Ovary (tissue), 9 donors: ENCODE data around the gene GRIA4. TPM values are rescaled to one million over a fixed set of nuclear protein-coding genes. Genes with fewer than 3 reads are reported as not detected.

ENCODE experiments used
- DNase-seq, 5 donors: peaks; one replicate each; pipeline ENCODE4 v3.0.0-alpha.2; 2019 to 2020
- H3K27ac ChIP-seq, 2 donors: fragments of 200-600 bp; one replicate each; pipeline versions ENCODE4 v1.5.1 to v1.8.0; 2019 to 2022
- H3K27me3 ChIP-seq: fragments of 200-600 bp; one replicate; pipeline ENCODE4 v1.8.0; 2022
- H3K36me3 ChIP-seq: fragments of 200-600 bp; sonication (generic); one replicate; pipeline ENCODE4 v1.5.1; 2019
- H3K4me1 ChIP-seq: one replicate; pipeline ENCODE4 v1.8.1; 2013; ENCODE audit warnings: mild to moderate bottlenecking, moderate library complexity; ENCODE audit not compliant: insufficient read depth
- H3K4me3 ChIP-seq: fragments of 200-600 bp; sonication (generic); one replicate; pipeline ENCODE4 v1.5.1; 2017
- H3K9me3 ChIP-seq, 2 donors: fragments of 200-600 bp in 1 of 2; sonication (generic) in 1 of 2; one replicate each; pipeline versions ENCODE4 v1.5.1 to v1.8.1; 2013 to 2019; ENCODE audit warnings: mild to moderate bottlenecking in 1 of 2, moderate library complexity in 1 of 2
- EP300 ChIP-seq: sonication (generic); formaldehyde crosslinking; IDR thresholded peaks from one replicate; pipeline ENCODE4 v1.6.1; 2017; ENCODE audit warnings: antibody characterized with exemption
- POLR2A ChIP-seq: fragments of 450-650 bp; IDR thresholded peaks from one replicate; pipeline ENCODE4 v1.6.1; 2017; ENCODE audit warnings: antibody characterized with exemption, mild to moderate bottlenecking, moderate library complexity
- WGBS, 3 donors: extraction: QIAGEN DNeasy Blood & Tissue Kit in 1 of 3; methylation state at CpG; one replicate each; pipeline versions ENCODE4 v1.1.5 to v1.1.7; 2013 to 2017; 5-methylcytosine and 5-hydroxymethylcytosine counted together
- intact Hi-C, 4 donors: fragments of 100-400 bp; cut with DNase I; formaldehyde crosslinking; loops; one replicate each; pipeline versions ENCODE4 v1.11.0 to v1.15.1; 2022 to 2023
- polyA plus RNA-seq, 2 donors: library from polyadenylated mRNA; stranded (reverse); fragments of 200-250 nt in 1 of 2; fragments of 350-450 nt in 1 of 2; fragmentation: Illumina TruSeq in 1 of 2; extraction: RNeasy Lipid Tissue Mini Kit (QIAGEN cat#74804) in 1 of 2; gene quantifications; one replicate each; pipeline ENCODE4 v1.2.3, GENCODE V29; 2013 to 2014
- total RNA-seq, 7 donors: library from RNA; depleted of rRNA in 2 of 7; stranded (reverse); fragments of >200 nt in 2 of 7; fragmentation: NEBNext Ultra II Directional in 3 of 7; extraction: Animal tissue kit (Norgen Biotek cat#: 25700) in 3 of 7; gene quantifications; one replicate each; pipeline versions ENCODE4 v1.1.0 to v1.2.4, GENCODE V29; 2016 to 2023
- TF ChIP-seq, protein P1 (sequence below), 3 donors: fragments of 450-650 bp in 2 of 3; fragments of 200-600 bp in 1 of 3; IDR thresholded peaks; one replicate each; pipeline versions ENCODE4 v1.5.1 to v1.8.0; 2016 to 2022; ENCODE audit warnings: antibody characterized with exemption in 3 of 3, mild to moderate bottlenecking in 1 of 3
- donor health status: DM: no; HTN: no; CAD: no; lungs with moderate emphysema.
- donor health status: DM: no; HTN: no; CAD: no.
- donor health status: Bipolar disorder and iron deficiency.
- donor health status: DM: yes; HTN: yes; CAD: no.
- donor health status: DM: no; HTN: no; CAD: no.
- donor health status: DM: yes; HTN: yes; CAD: no.

GRIA4 gene
- total and polyA plus RNA-seq, 9 donors = 0.07 to 1.1 (median 0.26) TPM; not detected in 3

DNA sequence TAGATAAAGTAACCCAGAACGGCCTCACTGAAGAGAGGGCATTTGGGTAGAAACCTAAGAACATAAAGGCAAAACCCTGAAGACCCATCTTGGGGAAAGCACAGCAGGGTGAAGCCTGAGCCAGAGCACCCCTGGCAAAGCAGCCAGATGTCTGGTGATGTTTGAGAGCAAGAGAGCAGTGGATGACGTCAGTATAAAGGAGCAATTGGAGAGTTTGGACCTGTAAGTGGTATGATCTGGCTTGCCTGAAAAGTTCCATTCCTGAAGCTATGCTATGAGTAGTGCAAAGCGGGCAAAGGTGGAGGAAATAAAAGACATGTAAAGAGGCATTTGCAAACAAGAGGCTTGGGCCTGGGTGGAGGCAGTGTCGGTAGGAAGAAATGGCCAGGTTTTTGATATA, 244.4 kb downstream of the GRIA4 start:
- Histone ChIP-seq H3K27ac (no peak overlapping the region), H3K4me3 (no peak overlapping the region), H3K36me3 (no peaks in the 10 kb centered on the region), H3K9me3 (no peaks in the 10 kb centered on the region), H3K27me3 (no peaks in the 10 kb centered on the region), H3K4me1 (no peaks in the 10 kb centered on the region)
- no peak for TF ChIP-seq POLR2A
- WGBS, 3 donors = 90 to 93% (median 91%) methylated on average over 4 of the region's 4 CpGs
- DNase-seq = no peak
- intact Hi-C loops = no loop called here

DNA sequence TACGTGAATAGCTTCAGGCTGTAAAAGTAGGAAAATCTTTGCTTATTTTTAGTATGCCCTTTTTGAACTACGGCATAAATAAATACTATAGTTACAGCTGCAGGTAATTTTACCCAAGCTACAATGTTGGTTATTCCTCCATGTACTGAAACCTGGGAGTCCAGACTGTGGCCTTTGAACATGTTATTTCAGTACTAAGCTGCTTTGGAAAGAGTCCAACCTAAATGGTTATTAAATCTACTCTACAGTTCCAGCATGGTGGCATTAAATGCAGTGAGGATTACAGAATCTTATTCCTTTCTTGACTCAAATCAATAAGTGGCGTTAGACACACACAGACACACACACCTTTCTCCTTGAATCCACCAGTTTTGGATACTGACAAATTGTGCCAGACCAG, 247.1 kb downstream of the GRIA4 start:
- intact Hi-C loops = no loop called here
- no peak overlapping the region for H3K4me3 ChIP-seq
- no peak for DNase-seq
- H3K4me1 ChIP-seq = no peaks in the 10 kb centered on the region
- WGBS, 3 donors = 81 to 85% (median 85%) methylated on average over 3 of the region's 3 CpGs
- no peaks in the 10 kb centered on the region for H3K27me3 ChIP-seq
- H3K27ac ChIP-seq = no peak overlapping the region
- no peaks in the 10 kb centered on the region for H3K9me3 ChIP-seq
- TF ChIP-seq, protein P1, sequence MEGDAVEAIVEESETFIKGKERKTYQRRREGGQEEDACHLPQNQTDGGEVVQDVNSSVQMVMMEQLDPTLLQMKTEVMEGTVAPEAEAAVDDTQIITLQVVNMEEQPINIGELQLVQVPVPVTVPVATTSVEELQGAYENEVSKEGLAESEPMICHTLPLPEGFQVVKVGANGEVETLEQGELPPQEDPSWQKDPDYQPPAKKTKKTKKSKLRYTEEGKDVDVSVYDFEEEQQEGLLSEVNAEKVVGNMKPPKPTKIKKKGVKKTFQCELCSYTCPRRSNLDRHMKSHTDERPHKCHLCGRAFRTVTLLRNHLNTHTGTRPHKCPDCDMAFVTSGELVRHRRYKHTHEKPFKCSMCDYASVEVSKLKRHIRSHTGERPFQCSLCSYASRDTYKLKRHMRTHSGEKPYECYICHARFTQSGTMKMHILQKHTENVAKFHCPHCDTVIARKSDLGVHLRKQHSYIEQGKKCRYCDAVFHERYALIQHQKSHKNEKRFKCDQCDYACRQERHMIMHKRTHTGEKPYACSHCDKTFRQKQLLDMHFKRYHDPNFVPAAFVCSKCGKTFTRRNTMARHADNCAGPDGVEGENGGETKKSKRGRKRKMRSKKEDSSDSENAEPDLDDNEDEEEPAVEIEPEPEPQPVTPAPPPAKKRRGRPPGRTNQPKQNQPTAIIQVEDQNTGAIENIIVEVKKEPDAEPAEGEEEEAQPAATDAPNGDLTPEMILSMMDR (IDR thresholded peaks at IDR 0.05) = no peak
- no peak for TF ChIP-seq EP300
- no peak for TF ChIP-seq POLR2A
- H3K36me3 ChIP-seq = no peaks in the 10 kb centered on the region

DNA sequence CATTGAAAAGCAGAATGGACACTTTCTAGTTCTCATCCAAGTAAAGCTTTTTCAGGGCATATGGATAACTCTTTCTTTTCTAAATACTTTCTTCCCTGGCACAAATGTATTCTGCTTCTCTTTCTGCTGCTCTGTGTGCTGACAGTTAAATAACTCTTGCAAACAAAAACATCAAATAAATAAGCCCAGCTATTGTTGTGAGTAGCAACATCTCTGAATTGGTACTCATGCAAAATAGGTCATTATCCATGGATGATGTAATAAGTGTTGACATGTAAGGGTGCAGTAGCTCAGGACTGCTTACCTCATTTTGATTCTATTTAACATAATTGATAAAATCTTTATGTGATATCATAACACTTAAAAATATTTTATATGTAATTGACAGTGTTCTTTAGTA, 247.9 kb downstream of the GRIA4 start:
- Histone ChIP-seq H3K9me3 (no peaks in the 10 kb centered on the region), H3K4me3 (no peak overlapping the region), H3K4me1 (no peaks in the 10 kb centered on the region), H3K27ac (no peak overlapping the region), H3K27me3 (no peaks in the 10 kb centered on the region), H3K36me3 (no peaks in the 10 kb centered on the region)
- intact Hi-C loops = no loop called here
- TF ChIP-seq, protein P1 (IDR thresholded peaks at IDR 0.05) = no peak
- no peak for TF ChIP-seq EP300
- no peak for TF ChIP-seq POLR2A
- DNase-seq = no peak

DNA sequence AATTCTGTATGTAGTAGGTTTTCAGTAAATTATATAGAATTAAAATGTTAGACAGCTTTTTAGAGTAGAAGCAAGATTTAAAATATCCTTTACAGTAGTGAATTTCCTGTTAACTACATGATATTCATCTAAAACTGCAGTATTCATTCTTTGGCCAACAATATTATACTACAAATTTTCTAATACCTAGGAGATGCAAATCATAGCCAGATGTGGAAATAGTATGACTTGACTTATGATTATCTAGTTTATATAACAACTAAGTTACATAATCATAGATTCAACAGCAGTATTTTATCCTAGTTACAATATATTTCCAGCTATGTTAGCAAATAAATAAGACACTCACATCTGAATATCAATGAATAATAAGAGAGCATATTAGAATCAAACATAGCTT, 249.0 kb downstream of the GRIA4 start:
- H3K27ac ChIP-seq = no peak overlapping the region
- H3K9me3 ChIP-seq = no peaks in the 10 kb centered on the region
- intact Hi-C loops = no loop called here
- no peaks in the 10 kb centered on the region for H3K4me1 ChIP-seq
- H3K4me3 ChIP-seq = no peak overlapping the region
- no peaks in the 10 kb centered on the region for H3K36me3 ChIP-seq
- DNase-seq = no peak
- no peaks in the 10 kb centered on the region for H3K27me3 ChIP-seq
- TF ChIP-seq POLR2A (no peak), EP300 (no peak)
- TF ChIP-seq, protein P1 (IDR thresholded peaks at IDR 0.05) = no peak

DNA sequence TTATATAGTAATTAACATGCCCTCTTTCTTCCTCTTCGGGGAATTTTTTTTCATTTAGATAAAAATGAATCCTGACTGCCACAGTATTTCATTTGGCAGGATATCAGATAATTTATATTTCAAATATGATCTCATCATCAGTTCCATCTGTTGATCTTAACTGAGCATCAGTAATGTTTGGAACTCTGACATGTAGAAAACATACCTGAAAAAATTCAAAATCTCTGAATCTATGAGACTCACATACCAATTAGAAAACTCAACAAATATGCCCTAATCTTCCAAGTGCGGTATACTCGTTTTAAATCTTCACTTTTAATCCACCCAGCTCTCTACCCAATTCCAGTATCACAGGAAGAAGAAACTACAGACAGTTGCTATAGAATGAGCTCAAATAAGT, 250.2 kb downstream of the GRIA4 start:
- no peaks in the 10 kb centered on the region for H3K9me3 ChIP-seq
- WGBS, 3 donors = 73 to 80% (median 77%) methylated on average over 3 of the region's 3 CpGs
- no peaks in the 10 kb centered on the region for H3K4me1 ChIP-seq
- intact Hi-C loops = no loop called here
- no peak for TF ChIP-seq POLR2A
- no peak for TF ChIP-seq EP300
- TF ChIP-seq, protein P1 (IDR thresholded peaks at IDR 0.05) = no peak
- H3K27me3 ChIP-seq = no peaks in the 10 kb centered on the region
- H3K27ac ChIP-seq = no peak overlapping the region
- H3K36me3 ChIP-seq = no peaks in the 10 kb centered on the region
- H3K4me3 ChIP-seq = no peak overlapping the region
- no peak for DNase-seq
